Lung microvascular endothelial cell (primary cell): Measurements from ENCODE around the gene SPDYE17. TPM values are rescaled to one million over a fixed set of nuclear protein-coding genes. Genes with fewer than 3 reads are reported as not detected.
A peak's percentile ranks its signal among the peaks of the same experiment; 100 is the strongest.
"Not testable (repeated sequence)": the region's sequence is repeated elsewhere in the genome, so short reads cannot be mapped to it uniquely, and the experiment has no call there.

Experiments
- DNase-seq, 2 donors: peaks; one replicate each; pipeline versions ENCODE4 v3.0.0 to v3.0.0-alpha.2; 2010; ENCODE audit warnings: low read depth in 2 of 2
- total RNA-seq: library from RNA; depleted of rRNA; stranded (reverse); fragments of >200 nt; gene quantifications from 2 replicates; pipeline ENCODE4 v1.2.1, GENCODE V29; 2014

The SPDYE17 gene
- total RNA-seq = not detected in 2 replicates

- not testable (repeated sequence) for DNase-seq
Observed at GRCh38 chr7:77032261-77032660, at the start of gene SPDYE17. TSS of gene SPDYE17 (minus strand) at chr7:77032361. CDS start at chr7:77030570, 1,791 bp downstream.

GRCh38 chr7:77080236-77080635, 48.1 kb upstream of the SPDYE17 start:
- not testable (repeated sequence) for DNase-seq

GRCh38 chr7:77079624-77080023, 47.5 kb upstream of the SPDYE17 start:
- DNase-seq = peak; percentile 22 to 62

GRCh38 chr7:77079112-77079511, 47.0 kb upstream of the SPDYE17 start:
- not testable (repeated sequence) for DNase-seq

GRCh38 chr7:77077060-77077459, 44.9 kb upstream of the SPDYE17 start:
- DNase-seq = not testable (repeated sequence)

GRCh38 chr7:77074786-77075396, 42.7 kb upstream of the SPDYE17 start:
- peak in 1 of 2 donors; percentile 2 for DNase-seq

- DNase-seq = not testable (repeated sequence)
Observed at GRCh38 chr7:77071108-77071507, 38.9 kb upstream of the SPDYE17 start.

- DNase-seq = not testable (repeated sequence)
Observed at GRCh38 chr7:77065869-77066268, 33.7 kb upstream of the SPDYE17 start.

- not testable (repeated sequence) for DNase-seq
Observed at GRCh38 chr7:77063732-77064131, 31.6 kb upstream of the SPDYE17 start.

GRCh38 chr7:77062557-77062956, 30.4 kb upstream of the SPDYE17 start, which contains the start of gene SPDYE18:
TSS of gene SPDYE18 (minus strand) at chr7:77062558. CDS start at chr7:77060512, 2,046 bp downstream.
- not testable (repeated sequence) for DNase-seq

- DNase-seq = not testable (repeated sequence)
Observed at GRCh38 chr7:77026349-77026748, 5.8 kb downstream of the SPDYE17 start.

- peak; percentile 63 to 82 for DNase-seq
Observed at GRCh38 chr7:77010074-77010680, 22.0 kb downstream of the SPDYE17 start.

- DNase-seq = peak; percentile 39 to 62
Observed at GRCh38 chr7:77008000-77008399, 24.2 kb downstream of the SPDYE17 start.

- DNase-seq = not testable (repeated sequence)
Observed at GRCh38 chr7:77006127-77007110, 25.7 kb downstream of the SPDYE17 start.

GRCh38 chr7:77005461-77006057, 26.6 kb downstream of the SPDYE17 start:
- not testable (repeated sequence) for DNase-seq

GRCh38 chr7:77004151-77004550, 28.0 kb downstream of the SPDYE17 start:
- DNase-seq = not testable (repeated sequence)

- not testable (repeated sequence) for DNase-seq
Observed at GRCh38 chr7:77003241-77003640, 28.9 kb downstream of the SPDYE17 start.

GRCh38 chr7:77002678-77003233, 29.4 kb downstream of the SPDYE17 start:
- DNase-seq = not testable (repeated sequence)

GRCh38 chr7:77002104-77002503, 30.1 kb downstream of the SPDYE17 start:
- not testable (repeated sequence) for DNase-seq

- DNase-seq = not testable (repeated sequence)
Observed at GRCh38 chr7:76999474-77000107, 32.6 kb downstream of the SPDYE17 start.
